ENCODE data around the gene BCKDHA.
"Not testable (repeated sequence)": the region's sequence is repeated elsewhere in the genome, so short reads cannot be mapped to it uniquely, and the experiment has no call there.

Gene BCKDHA

GRCh38 chr19:41364524-41365391, 32.9 kb upstream of the BCKDHA start:
- no peak for DNase-seq (ENCODE audit: extremely low read depth in 1 of 2, low read depth in 1 of 2)

- no peak for DNase-seq (ENCODE audit: extremely low read depth in 1 of 2, low read depth in 1 of 2)
Observed at GRCh38 chr19:41366089-41366488, 31.5 kb upstream of the BCKDHA start.

GRCh38 chr19:41367848-41368301, 29.7 kb upstream of the BCKDHA start:
- no peak for DNase-seq (ENCODE audit: extremely low read depth in 1 of 2, low read depth in 1 of 2)

GRCh38 chr19:41369769-41370168, 27.8 kb upstream of the BCKDHA start:
- no peak for DNase-seq (ENCODE audit: extremely low read depth in 1 of 2, low read depth in 1 of 2)

GRCh38 chr19:41371119-41371518, 26.5 kb upstream of the BCKDHA start:
- DNase-seq (ENCODE audit: extremely low read depth in 1 of 2, low read depth in 1 of 2): not testable (repeated sequence)

- no peak for DNase-seq (ENCODE audit: extremely low read depth in 1 of 2, low read depth in 1 of 2)
Observed at GRCh38 chr19:41371541-41371940, 26.1 kb upstream of the BCKDHA start.

GRCh38 chr19:41372501-41372900, 25.1 kb upstream of the BCKDHA start:
- DNase-seq (ENCODE audit: extremely low read depth in 1 of 2, low read depth in 1 of 2): no peak

GRCh38 chr19:41373993-41374392, 23.6 kb upstream of the BCKDHA start:
- DNase-seq (ENCODE audit: extremely low read depth in 1 of 2, low read depth in 1 of 2): no peak

GRCh38 chr19:41376241-41376997, 21.2 kb upstream of the BCKDHA start, which contains the start of gene TMEM91:
Gene TMEM91 (plus strand): TSS chr19:41376533. CDS start chr19:41378310, 1,777 bp downstream.
- DNase-seq (ENCODE audit: extremely low read depth in 1 of 2, low read depth in 1 of 2): no peak

- DNase-seq (ENCODE audit: extremely low read depth in 1 of 2, low read depth in 1 of 2): no peak
Observed at GRCh38 chr19:41376998-41377365, 20.6 kb upstream of the BCKDHA start.

GRCh38 chr19:41377977-41378709, 19.5 kb upstream of the BCKDHA start:
- no peak for DNase-seq (ENCODE audit: extremely low read depth in 1 of 2, low read depth in 1 of 2)

GRCh38 chr19:41381536-41381935, 16.1 kb upstream of the BCKDHA start:
- not testable (repeated sequence) for DNase-seq (ENCODE audit: extremely low read depth in 1 of 2, low read depth in 1 of 2)

GRCh38 chr19:41384351-41384750, 13.3 kb upstream of the BCKDHA start:
- DNase-seq (ENCODE audit: extremely low read depth in 1 of 2, low read depth in 1 of 2): no peak

- DNase-seq (ENCODE audit: extremely low read depth in 1 of 2, low read depth in 1 of 2): no peak
Observed at GRCh38 chr19:41386442-41386841, 11.2 kb upstream of the BCKDHA start.

- no peak for DNase-seq (ENCODE audit: extremely low read depth in 1 of 2, low read depth in 1 of 2)
Observed at GRCh38 chr19:41391618-41392017, 6.0 kb upstream of the BCKDHA start.

- DNase-seq (ENCODE audit: extremely low read depth in 1 of 2, low read depth in 1 of 2): no peak
Observed at GRCh38 chr19:41392775-41393174, 4.8 kb upstream of the BCKDHA start.

GRCh38 chr19:41395355-41395754, 2.3 kb upstream of the BCKDHA start:
- no peak for DNase-seq (ENCODE audit: extremely low read depth in 1 of 2, low read depth in 1 of 2)

- no peak for DNase-seq (ENCODE audit: extremely low read depth in 1 of 2, low read depth in 1 of 2)
Observed at GRCh38 chr19:41398050-41398418, 416 bp downstream of the BCKDHA start.

- DNase-seq (ENCODE audit: extremely low read depth in 1 of 2, low read depth in 1 of 2): no peak
Observed at GRCh38 chr19:41398598-41398997, 980 bp downstream of the BCKDHA start.

- DNase-seq (ENCODE audit: extremely low read depth in 1 of 2, low read depth in 1 of 2): no peak
Observed at GRCh38 chr19:41399091-41399490, 1.5 kb downstream of the BCKDHA start.

- DNase-seq (ENCODE audit: extremely low read depth in 1 of 2, low read depth in 1 of 2): no peak
Observed at GRCh38 chr19:41399525-41399924, 1.9 kb downstream of the BCKDHA start.
